ENCODE results near the gene NTSR2.

Gene NTSR2

DNA sequence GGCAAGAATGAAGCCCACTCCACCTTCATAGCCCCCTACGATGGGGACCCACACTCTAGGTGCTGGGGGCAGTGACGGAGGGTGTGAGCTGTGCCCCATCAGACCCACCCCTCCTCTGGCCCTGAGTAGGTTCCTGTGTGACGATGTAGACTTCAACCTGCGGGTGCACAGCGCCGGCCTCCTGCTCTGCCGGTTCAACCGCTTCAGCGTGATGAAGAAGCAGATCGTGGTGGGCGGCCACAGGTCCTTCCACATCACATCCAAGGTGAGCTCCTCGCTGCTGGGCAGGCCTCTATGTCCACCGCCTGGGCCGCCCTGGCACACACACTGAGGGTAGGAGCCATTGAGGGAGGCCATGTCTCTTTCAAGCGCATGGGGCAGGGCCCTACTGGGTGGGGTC lies 34.9 kb downstream of the NTSR2 start:
- H3K9ac ChIP-seq (ENCODE audit: low read length), result no peak overlapping the region
- H3K9me2 ChIP-seq (ENCODE audit: low read depth, low read length), result no peaks in the 10 kb centered on the region

DNA sequence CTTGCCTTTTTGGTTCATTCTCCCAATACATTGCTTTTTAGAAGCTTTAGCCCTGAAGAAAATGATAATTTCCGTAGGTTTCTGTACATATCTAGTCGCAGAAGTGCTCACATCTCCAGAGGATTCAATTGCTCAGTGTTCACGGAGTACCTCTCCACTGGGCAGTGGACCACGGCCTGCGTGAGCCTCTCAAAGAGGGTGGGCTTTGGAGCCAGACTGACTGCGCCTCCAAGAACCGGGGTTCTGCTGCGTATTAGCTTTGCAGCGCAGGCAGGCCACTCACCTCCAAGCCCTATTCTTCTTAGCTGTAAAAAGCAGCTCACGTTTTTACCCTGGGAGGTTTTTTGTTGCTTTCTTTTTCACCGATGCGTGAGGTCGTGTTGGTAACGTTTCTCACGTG lies 35.4 kb downstream of the NTSR2 start:
- Histone ChIP-seq H2AFZ (ENCODE audit: low read length) (no peak overlapping the region), H3K4me2 (ENCODE audit: low read length) (no peak overlapping the region), H3K9me2 (ENCODE audit: low read depth, low read length) (no peaks in the 10 kb centered on the region), H3K4me3 (ENCODE audit: low read depth, low read length, poor library complexity, severe bottlenecking) (no peak overlapping the region), H3K36me3 (ENCODE audit: insufficient read depth, low read length) (no peaks in the 10 kb centered on the region), H3K27ac (ENCODE audit: low read depth, low read length, poor library complexity, severe bottlenecking) (no peak overlapping the region), H3K27me3 (ENCODE audit: insufficient read depth, low read length) (no peaks in the 10 kb centered on the region), H4K20me1 (ENCODE audit: insufficient read depth, low read length) (no peaks in the 10 kb centered on the region), H3F3A (ENCODE audit: insufficient read depth, low read length) (no peaks in the 10 kb centered on the region), H3K79me2 (ENCODE audit: insufficient read depth, low read length) (no peaks in the 10 kb centered on the region), H3K4me1 (ENCODE audit: insufficient read depth, low read length, severe bottlenecking) (no peaks in the 10 kb centered on the region), H3K9me3 (ENCODE audit: low read length) (no peaks in the 10 kb centered on the region), H3K9ac (ENCODE audit: low read length) (no peak overlapping the region)
- no peak for TF ChIP-seq EZH2 (IDR thresholded peaks at IDR 0.05; ENCODE audit: borderline replicate concordance, low read length)
- TF ChIP-seq, protein P1, sequence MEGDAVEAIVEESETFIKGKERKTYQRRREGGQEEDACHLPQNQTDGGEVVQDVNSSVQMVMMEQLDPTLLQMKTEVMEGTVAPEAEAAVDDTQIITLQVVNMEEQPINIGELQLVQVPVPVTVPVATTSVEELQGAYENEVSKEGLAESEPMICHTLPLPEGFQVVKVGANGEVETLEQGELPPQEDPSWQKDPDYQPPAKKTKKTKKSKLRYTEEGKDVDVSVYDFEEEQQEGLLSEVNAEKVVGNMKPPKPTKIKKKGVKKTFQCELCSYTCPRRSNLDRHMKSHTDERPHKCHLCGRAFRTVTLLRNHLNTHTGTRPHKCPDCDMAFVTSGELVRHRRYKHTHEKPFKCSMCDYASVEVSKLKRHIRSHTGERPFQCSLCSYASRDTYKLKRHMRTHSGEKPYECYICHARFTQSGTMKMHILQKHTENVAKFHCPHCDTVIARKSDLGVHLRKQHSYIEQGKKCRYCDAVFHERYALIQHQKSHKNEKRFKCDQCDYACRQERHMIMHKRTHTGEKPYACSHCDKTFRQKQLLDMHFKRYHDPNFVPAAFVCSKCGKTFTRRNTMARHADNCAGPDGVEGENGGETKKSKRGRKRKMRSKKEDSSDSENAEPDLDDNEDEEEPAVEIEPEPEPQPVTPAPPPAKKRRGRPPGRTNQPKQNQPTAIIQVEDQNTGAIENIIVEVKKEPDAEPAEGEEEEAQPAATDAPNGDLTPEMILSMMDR (IDR thresholded peaks at IDR 0.05; ENCODE audit: low read length), result no peak

More for the DNA sequence above, 34.9 kb downstream of the NTSR2 start:
- H2AFZ ChIP-seq (ENCODE audit: low read length), result no peak overlapping the region
- TF ChIP-seq EZH2 (IDR thresholded peaks at IDR 0.05; ENCODE audit: borderline replicate concordance, low read length), result no peak
- TF ChIP-seq, protein P1 (IDR thresholded peaks at IDR 0.05; ENCODE audit: low read length), result no peak
- no peaks in the 10 kb centered on the region for H3K36me3 ChIP-seq (ENCODE audit: insufficient read depth, low read length)
- no peaks in the 10 kb centered on the region for H3F3A ChIP-seq (ENCODE audit: insufficient read depth, low read length)
- H4K20me1 ChIP-seq (ENCODE audit: insufficient read depth, low read length), result no peaks in the 10 kb centered on the region
- H3K79me2 ChIP-seq (ENCODE audit: insufficient read depth, low read length), result no peaks in the 10 kb centered on the region
- H3K9me3 ChIP-seq (ENCODE audit: low read length), result no peaks in the 10 kb centered on the region
- H3K27ac ChIP-seq (ENCODE audit: low read depth, low read length, poor library complexity, severe bottlenecking), result no peak overlapping the region
- no peaks in the 10 kb centered on the region for H3K27me3 ChIP-seq (ENCODE audit: insufficient read depth, low read length)
- no peak overlapping the region for H3K4me2 ChIP-seq (ENCODE audit: low read length)
- no peaks in the 10 kb centered on the region for H3K4me1 ChIP-seq (ENCODE audit: insufficient read depth, low read length, severe bottlenecking)
- no peak overlapping the region for H3K4me3 ChIP-seq (ENCODE audit: low read depth, low read length, poor library complexity, severe bottlenecking)

DNA sequence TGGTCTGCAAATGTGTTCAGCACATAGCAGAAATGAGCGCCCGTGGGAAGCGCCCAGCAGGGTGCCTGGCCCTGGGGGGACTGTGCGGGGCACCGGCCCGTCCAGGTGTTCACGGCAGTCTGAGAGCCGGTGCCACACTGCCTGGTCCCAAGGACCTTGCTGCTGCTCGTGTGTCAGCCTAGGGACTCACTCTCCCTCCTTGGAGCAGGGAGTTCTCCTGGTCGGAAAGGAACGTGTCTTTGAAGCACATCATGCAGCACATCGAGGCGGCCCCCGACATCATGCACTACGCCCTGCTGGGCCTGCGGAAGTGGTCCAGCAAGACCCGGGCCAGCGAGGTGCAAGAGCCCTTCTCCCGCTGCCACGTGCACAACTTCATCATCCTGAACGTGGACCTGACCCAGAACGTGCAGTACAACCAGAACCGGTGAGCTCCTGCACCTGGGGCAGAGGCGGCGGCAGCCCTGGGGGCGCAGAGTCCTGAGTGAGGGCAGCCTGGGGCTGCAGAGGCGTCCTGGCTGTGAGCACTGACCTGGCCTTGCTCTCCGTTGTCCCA lies 36.0 kb downstream of the NTSR2 start:
- Histone ChIP-seq H4K20me1 (ENCODE audit: insufficient read depth, low read length) (no peaks in the 10 kb centered on the region), H3K9me3 (ENCODE audit: low read length) (no peaks in the 10 kb centered on the region), H3K27ac (ENCODE audit: low read depth, low read length, poor library complexity, severe bottlenecking) (no peak overlapping the region), H2AFZ (ENCODE audit: low read length) (no peak overlapping the region), H3K36me3 (ENCODE audit: insufficient read depth, low read length) (no peaks in the 10 kb centered on the region), H3F3A (ENCODE audit: insufficient read depth, low read length) (no peaks in the 10 kb centered on the region), H3K27me3 (ENCODE audit: insufficient read depth, low read length) (no peaks in the 10 kb centered on the region), H3K4me3 (ENCODE audit: low read depth, low read length, poor library complexity, severe bottlenecking) (no peak overlapping the region), H3K9ac (ENCODE audit: low read length) (no peak overlapping the region), H3K4me1 (ENCODE audit: insufficient read depth, low read length, severe bottlenecking) (no peaks in the 10 kb centered on the region), H3K4me2 (ENCODE audit: low read length) (no peak overlapping the region), H3K9me2 (ENCODE audit: low read depth, low read length) (no peaks in the 10 kb centered on the region), H3K79me2 (ENCODE audit: insufficient read depth, low read length) (no peaks in the 10 kb centered on the region)
- no peak for TF ChIP-seq EZH2 (IDR thresholded peaks at IDR 0.05; ENCODE audit: borderline replicate concordance, low read length)
- TF ChIP-seq, protein P1 (IDR thresholded peaks at IDR 0.05; ENCODE audit: low read length), result no peak

Measured in OCI-LY1 (cell line).